GM19328 (cell line): ENCODE results near the gene RASA3.

Experiments used
- ATAC-seq: cut with Tn5 transposase; IDR thresholded peaks from one replicate; pipeline ENCODE4 v1.9.1; 2021; ENCODE audit warnings: mild to moderate bottlenecking, moderate library complexity; ENCODE audit not compliant: unreplicated experiment

The RASA3 gene

DNA sequence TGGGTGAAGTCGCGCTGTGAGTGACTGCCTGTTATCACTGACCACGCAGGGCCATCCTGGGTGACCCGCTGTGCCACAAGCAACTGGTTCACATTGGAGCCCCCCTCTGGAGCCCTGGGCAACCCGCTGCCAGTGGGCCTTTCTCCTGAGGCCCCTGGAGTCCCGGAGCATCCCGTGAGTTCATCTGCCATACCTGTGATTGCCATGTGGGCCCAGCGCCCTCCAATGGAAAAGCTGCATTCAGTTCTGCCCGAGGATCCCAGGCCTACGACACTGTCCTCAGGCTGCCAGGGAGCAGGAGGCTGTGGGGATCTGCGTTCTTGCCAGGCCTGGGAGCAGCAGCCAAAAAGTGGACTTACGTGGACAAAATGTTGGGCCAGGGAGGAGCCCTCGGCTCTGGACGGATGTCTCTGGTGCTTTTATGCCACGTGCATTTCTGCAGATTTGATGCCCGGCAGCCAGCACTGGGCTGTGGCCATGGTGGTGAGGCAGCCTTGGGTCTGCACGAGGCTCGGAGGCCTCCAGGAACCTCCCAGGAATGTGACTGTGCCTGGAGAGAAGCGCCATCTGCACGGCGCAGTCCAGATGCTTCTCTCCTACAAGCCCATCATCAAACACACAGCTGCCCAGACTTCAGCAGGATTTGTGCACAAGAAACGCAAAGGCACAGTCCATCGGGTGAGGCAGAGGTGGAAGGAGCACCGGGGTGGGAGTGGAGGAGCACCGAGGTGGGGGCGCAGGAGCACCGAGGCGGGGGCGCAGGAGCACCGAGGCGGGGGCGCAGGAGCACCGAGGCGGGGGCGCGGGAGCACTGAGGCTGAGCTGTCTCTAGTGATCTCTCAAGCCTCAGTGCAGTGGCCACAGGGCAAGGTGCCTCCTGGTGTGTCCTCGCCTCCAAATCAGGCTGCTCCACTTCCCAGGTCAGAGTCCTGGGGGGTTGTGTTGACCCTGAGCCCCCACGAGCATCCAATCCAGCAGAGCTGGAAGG is 202.5 kb downstream of the RASA3 start:
- no peak for ATAC-seq

DNA sequence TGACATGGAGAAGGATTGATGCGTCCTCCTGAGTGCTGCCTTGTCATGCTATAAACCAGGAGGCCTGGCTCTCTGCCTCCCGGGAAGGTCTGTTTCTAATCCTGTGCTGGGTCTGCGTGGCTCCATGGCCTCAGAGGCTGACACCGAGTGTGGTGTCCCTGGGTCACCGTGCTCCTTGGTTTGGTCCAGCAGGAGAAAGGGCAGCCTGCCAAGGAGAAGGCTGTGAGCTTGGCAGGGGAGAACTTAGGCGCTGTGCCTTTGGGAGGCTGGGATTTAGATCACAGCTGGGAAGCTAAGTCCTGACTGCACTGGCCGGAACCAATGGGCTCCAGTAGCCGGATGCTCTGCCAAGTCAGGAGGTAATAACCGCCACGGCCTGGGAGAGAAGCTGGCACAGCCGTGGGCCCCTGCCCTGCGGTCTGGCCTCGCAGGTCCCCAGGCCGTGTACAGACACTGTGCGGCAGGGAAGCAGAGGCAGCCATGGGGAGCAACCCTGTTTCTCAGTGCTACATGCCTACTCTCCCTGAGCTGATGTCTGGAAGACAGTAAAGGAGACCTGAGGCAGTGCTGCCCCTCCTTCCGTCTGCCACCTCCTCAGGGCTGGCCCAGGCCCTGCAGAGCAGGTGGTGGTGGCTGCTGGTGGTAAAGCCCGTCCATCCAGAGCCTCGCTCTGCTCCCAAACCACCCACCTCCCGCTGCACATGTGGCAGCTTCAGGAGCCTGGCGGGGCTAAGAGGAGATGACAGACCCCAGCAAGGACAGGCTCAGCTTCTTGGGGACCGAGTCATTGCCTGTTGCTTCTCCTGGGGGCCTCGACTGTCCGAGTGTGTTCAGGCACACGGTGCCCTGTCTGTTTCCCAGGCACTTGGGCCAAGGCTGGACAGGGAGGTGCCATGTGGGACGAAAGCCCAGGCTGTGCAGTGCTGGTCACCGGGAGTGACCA is 203.5 kb downstream of the RASA3 start:
- ATAC-seq, result no peak
